Epidermal melanocyte (primary cell): ENCODE measurements around the gene CAMTA1.
"Not testable (repeated sequence)": the region's sequence is repeated elsewhere in the genome, so short reads cannot be mapped to it uniquely, and the experiment has no call there.

Experiments used
- DNase-seq: peaks from one replicate; pipeline ENCODE4 v3.0.0; 2011; ENCODE audit warnings: low spot score; ENCODE audit not compliant: insufficient read length

Gene CAMTA1

DNA sequence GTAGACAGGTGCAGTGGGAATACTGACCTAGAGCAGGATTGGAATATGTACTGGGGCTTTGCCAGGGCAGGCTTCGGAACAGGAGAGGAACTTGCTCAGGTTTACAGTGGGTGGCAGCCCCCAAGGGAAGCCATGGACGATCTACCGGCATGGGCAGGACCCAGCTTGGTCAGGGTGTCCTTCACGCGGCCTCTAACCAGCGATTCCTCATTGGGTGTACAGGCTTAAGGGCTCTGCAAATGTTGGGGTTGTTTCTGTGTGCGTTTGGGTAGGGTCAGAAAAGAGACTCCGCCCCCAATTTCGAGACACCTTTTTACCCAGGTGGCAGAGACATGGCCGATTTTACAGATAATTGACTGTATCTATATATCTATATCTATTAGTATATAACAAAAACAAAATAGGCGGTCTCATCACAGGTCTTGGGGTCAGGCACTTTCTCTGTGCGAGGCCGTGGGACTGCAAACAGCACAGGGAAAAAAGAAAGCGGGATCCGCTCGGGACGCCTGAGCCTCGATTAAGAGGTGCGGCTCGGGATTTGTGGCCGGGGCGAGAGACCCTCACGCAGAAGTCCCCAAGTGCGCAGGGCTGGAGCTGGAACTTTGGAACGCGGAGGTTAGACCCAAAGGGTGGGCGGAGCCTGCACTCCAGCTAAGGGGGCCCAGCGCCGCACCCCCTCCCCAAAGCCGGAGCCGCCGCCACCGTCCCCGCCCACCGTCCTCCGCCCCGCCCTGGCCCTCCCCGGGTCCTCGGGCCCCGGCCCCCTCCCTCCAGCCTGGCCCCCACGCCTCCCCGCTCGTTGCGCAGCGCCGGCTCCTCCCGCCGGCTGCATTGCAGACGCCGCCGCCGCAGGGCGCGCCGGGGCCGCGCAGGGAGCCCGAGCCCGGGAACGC is 918.3 kb downstream of the CAMTA1 start:
- no peak for DNase-seq

GRCh38 chr1:7704214-7705047 is 919.2 kb downstream of the CAMTA1 start:
- peak; percentile 93 for DNase-seq

- no peak for DNase-seq
Observed at GRCh38 chr1:7705048-7705907, 920.0 kb downstream of the CAMTA1 start.

GRCh38 chr1:7705908-7706216 is 920.6 kb downstream of the CAMTA1 start:
- DNase-seq, result no peak

- DNase-seq, result no peak
Observed at GRCh38 chr1:7707527-7707926, 922.3 kb downstream of the CAMTA1 start.

GRCh38 chr1:7708065-7708464 is 922.8 kb downstream of the CAMTA1 start:
- not testable (repeated sequence) for DNase-seq

- no peak for DNase-seq
Observed at GRCh38 chr1:7710859-7711258, 925.6 kb downstream of the CAMTA1 start.

DNA sequence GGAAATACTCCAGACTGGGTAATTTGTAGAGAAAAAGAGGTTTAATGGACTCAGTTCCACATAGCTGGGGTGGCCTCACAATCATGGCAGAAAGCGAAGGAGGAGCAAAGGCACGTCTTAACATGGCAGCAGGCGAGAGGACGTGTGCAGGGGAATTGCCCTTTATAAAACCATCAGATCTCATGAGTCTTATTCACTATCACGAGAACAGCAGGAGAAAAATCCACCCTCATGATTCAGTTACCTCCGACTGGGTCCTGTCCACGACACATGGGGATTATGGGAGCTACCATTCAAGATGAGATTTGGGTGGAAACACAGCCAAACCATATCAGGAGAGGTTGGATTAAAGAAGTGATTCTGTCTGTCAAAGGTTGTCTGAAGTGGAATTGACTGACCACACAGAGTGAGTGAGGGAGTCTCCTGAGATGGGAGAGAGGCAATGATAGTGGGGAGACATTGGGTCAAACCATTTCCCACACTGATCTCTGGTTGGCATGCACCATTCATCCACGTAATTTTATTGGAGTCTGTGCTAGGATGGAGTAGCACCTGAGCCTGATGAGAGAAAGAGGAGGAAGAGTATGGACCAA is 927.6 kb downstream of the CAMTA1 start:
- no peak for DNase-seq

DNA sequence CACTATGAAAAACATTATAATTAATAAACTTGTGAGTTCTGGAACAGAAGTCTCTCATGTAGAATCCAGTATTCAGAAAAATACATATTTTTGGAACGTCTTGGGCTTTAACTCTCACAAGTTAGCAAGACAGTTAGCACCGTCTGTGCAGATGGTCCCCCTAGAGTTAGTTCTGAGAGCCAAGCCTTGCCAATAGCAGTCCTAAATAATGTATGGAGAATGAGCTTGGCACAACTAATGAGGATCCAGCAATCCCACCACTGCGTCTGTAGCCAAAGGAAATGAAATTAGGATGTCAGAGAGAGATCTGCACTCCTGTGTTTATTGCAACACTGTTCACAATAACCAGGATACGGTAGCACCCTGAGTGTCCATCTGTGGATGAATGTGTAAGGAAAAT is 931.3 kb downstream of the CAMTA1 start:
- DNase-seq, result no peak

DNA sequence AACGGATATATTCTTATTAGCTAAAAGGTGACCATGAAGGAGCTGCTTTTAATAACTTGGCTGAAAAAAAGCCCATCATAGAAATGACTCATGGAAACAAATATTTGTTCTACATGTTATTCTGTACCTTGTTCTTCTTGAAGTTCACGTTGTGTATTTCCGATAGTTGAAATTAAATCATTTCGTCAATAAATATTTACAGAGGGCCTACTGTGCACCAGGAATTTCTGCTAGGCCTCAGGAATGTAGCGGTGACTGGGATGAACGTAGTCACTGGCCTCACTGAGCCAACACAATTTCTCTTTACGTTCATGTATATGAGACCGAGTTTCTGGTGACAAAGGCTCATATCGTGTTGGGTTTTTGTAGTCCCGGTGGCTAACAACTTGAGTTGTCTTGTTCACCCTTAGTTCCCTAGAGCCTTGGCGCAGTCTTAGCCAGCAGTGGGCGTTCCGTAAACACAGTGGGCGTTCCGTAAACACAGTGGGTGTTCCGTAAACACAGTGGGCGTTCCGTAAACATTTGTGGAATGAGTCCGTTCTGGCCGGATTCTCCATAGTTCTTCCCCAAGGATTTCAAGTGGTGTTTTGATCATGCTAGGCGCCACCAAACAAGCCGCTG is 932.6 kb downstream of the CAMTA1 start:
- DNase-seq, result no peak

- DNase-seq, result no peak
Observed at GRCh38 chr1:7719468-7720094, 934.3 kb downstream of the CAMTA1 start.

DNA sequence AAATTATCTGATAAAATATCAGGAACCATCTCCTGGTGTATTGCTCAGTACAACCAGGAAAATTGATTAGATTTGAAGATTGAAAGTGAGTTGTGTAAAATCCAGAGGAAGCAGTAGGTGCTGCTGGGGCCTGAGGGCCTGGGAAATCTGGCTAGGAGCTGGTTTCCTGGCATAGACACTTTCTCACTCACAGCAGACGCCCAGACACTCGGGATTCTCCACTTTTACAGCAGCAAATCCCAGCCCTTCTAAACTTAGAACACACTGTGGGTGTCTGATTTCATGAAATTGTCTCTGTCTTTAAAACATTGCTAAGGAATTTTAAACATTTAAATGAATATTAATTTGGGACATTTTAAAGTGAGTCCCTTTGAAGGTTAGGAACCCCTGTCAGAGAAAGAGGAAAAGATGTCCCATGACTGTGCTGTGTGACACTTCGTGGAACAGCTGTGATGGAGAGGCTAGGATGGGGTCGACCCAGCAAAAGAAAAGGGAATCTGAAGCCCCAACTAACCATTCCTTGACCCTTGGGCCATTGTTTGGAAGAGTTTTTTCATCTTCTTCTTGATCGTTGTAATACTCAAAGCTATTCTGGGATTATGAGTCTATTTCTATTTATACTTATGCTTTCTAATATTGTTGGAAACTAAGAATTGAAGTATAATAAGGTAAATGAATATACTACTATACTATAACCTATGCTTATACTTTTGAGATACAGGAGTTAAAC is 936.9 kb downstream of the CAMTA1 start:
- no peak for DNase-seq

- no peak for DNase-seq
Observed at GRCh38 chr1:7722670-7723012, 937.4 kb downstream of the CAMTA1 start.

GRCh38 chr1:7726623-7727022 is 941.4 kb downstream of the CAMTA1 start:
- no peak for DNase-seq

DNA sequence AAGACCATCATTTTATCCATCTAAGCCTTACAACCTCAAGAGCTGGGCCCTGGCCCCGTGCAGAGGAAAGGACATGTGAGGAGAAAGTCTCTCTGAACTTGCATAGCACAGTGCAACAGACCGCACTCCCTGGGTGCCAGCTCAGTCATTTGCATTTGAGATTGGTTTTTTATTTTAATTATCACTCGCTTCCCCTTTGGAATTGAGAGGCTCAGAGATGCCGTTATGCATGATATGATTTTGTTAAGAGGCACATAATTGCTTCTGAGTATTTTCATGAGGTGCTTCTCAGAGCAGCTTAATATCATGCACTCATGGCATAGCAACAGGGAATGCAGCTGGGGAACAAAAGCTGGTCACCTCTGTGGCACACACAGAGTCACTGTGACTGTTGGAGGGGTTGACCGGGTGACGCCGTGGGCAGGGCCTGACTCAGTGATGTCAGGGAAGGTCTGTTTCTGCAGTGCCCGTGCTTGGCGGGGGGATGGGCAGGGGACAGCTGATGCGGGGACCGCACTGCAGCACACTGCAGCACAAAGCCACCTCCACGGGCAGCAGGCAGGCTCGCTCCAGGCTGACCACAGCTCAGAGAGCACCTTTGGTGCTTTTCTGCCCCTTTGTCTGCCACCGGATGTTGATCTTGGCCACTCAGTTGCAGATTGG is 942.7 kb downstream of the CAMTA1 start:
- no peak for DNase-seq

- DNase-seq, result no peak
Observed at GRCh38 chr1:7729761-7730160, 944.5 kb downstream of the CAMTA1 start.

GRCh38 chr1:7732331-7732730 is 947.1 kb downstream of the CAMTA1 start:
- DNase-seq, result no peak

DNA sequence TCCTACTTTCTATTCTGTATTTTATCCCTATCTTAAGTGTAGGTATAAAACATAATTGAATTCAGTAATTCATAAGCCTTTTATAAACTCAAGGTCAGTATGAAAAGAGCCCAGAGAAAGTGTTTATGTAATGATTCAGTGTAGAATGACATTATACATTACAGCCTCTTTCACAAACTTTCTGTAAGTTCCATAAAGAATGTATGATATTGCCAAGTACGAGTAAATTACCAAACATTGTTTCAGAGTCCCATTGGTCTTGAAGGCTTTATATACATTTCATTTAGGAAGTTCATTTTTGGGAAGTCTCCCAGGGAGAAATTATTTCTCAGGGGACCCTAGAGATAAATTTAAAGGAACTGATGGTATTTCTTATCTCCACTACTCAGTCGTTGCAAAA is 948.0 kb downstream of the CAMTA1 start:
- no peak for DNase-seq

- DNase-seq, result no peak
Observed at GRCh38 chr1:7738044-7738443, 952.8 kb downstream of the CAMTA1 start.
